Mucosa of descending colon (tissue), 3 donors: Measurements from ENCODE around the gene PROX1. TPM values are rescaled to one million over a fixed set of nuclear protein-coding genes. Genes with fewer than 3 reads are reported as not detected.

Experiments used
- ATAC-seq: fragments of 200-7000 bp; cut with Tn5 transposase; one replicate; pipeline ENCODE4 v1.9.1; 2020; ENCODE audit warnings: mild to moderate bottlenecking, moderate library complexity
- DNase-seq, 3 donors: peaks; one replicate each; pipeline ENCODE4 v3.0.0-alpha.2; 2020
- H3K36me3 ChIP-seq: fragments of 200-600 bp; one replicate; pipeline ENCODE4 v1.8.0; 2021; ENCODE audit warnings: low read depth, mild to moderate bottlenecking
- H3K4me1 ChIP-seq: fragments of 200-600 bp; one replicate; pipeline ENCODE4 v1.8.0; 2021; ENCODE audit warnings: low read depth, mild to moderate bottlenecking
- H3K4me3 ChIP-seq: fragments of 200-600 bp; one replicate; pipeline ENCODE4 v1.8.0; 2021; ENCODE audit warnings: mild to moderate bottlenecking
- H3K9me3 ChIP-seq: fragments of 200-600 bp; one replicate; pipeline ENCODE4 v1.8.0; 2021; ENCODE audit warnings: mild to moderate bottlenecking
- intact Hi-C, 2 donors: fragments of 100-400 bp; cut with DNase I in 1 of 2; cut with micrococcal nuclease in 1 of 2; formaldehyde crosslinking; loops; one replicate each; pipeline versions ENCODE4 v1.11.0 to v1.11.1; 2022; cut with DNase I, micrococcal nuclease
- total RNA-seq, 3 donors: library from RNA; stranded (reverse); fragmentation: NEBNext Ultra II Directional in 2 of 3; extraction: Animal tissue kit (Norgen Biotek cat#: 25700) in 2 of 3; gene quantifications; one replicate each; pipeline versions ENCODE4 v1.2.1 to v1.2.4, GENCODE V29; 2021 to 2023
- TF ChIP-seq, protein P1 (sequence below): fragments of 200-600 bp; IDR thresholded peaks from one replicate; pipeline ENCODE4 v1.8.0; 2022; ENCODE audit warnings: antibody characterized with exemption, mild to moderate bottlenecking
- donor health status: DM: no; HTN: no; CAD: no; lungs with moderate emphysema.
- donor health status: DM: no; HTN: no; CAD: no.
- donor health status: DM: no; HTN: yes; CAD: no.

PROX1 gene
- total RNA-seq, 3 donors from 2014 or later, result 17.6 to 31.5 (median 19.2) TPM

DNA sequence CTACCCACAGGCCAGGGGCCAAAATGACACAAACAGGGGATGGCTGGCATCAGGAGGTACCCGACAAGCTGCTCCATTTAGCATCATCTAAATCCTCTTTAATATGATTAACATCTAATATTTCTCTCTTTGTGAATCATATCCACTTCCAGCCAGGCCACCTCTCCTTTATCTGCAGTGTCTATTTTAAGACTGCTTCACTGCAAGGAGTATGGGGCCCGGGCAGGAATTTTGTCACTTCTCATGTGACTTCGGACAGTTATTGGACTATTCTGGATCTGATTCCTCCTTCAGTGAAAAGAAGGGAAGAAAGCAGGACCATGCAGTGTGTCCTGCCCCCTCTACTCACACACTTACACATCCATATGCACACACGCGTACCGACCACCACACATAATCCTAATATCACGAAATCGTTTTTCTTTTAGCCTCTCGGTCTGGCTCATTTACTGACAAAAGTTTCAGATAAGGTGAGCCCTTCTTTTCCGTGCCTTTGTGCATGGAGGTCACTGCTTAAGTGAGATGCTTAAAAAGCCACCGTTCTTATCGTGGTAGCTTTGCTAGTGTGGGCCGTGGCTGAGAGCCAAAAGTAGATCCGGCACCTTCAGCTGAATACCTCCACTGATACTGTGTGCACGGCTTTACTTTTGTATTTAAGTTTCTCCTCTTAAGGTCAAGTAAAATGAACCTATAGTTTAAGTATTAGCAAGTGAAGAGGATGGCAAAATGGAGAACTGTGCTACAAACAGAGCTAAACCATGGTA, 26.0 kb downstream of the PROX1 start:
- TF ChIP-seq, protein P1, sequence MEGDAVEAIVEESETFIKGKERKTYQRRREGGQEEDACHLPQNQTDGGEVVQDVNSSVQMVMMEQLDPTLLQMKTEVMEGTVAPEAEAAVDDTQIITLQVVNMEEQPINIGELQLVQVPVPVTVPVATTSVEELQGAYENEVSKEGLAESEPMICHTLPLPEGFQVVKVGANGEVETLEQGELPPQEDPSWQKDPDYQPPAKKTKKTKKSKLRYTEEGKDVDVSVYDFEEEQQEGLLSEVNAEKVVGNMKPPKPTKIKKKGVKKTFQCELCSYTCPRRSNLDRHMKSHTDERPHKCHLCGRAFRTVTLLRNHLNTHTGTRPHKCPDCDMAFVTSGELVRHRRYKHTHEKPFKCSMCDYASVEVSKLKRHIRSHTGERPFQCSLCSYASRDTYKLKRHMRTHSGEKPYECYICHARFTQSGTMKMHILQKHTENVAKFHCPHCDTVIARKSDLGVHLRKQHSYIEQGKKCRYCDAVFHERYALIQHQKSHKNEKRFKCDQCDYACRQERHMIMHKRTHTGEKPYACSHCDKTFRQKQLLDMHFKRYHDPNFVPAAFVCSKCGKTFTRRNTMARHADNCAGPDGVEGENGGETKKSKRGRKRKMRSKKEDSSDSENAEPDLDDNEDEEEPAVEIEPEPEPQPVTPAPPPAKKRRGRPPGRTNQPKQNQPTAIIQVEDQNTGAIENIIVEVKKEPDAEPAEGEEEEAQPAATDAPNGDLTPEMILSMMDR, result no peak
- Histone ChIP-seq H3K9me3 (no peaks in the 10 kb centered on the region), H3K4me3 (no peak overlapping the region), H3K4me1 (no peaks in the 10 kb centered on the region), H3K36me3 (no peaks in the 10 kb centered on the region)
- no peak for ATAC-seq
- intact Hi-C loops, result no loop called here
- no peak for DNase-seq

DNA sequence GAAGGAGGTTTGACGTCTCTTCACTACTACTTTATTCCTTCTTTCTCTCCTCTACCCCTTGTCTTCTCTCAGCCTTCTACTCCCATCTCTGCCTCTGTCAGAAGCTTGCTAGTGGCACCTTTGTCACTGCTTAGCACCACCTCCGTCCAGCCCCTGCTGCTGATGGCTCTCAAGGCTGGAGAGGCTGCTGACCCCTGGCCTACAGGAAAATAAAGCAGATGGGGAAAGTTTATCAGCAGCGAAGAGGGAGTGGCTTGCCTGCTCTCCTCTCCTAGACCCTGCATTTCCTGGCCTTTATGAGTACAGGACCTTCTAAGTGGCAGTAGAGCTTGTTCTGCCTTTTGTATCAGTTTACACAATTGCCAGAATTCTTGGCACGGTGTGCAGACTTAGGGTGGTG, 27.0 kb downstream of the PROX1 start:
- Histone ChIP-seq H3K36me3 (no peaks in the 10 kb centered on the region), H3K4me1 (no peaks in the 10 kb centered on the region), H3K9me3 (no peaks in the 10 kb centered on the region), H3K4me3 (no peak overlapping the region)
- DNase-seq (no peak), ATAC-seq (no peak)
- intact Hi-C loops, result no loop called here
- TF ChIP-seq, protein P1, result no peak

DNA sequence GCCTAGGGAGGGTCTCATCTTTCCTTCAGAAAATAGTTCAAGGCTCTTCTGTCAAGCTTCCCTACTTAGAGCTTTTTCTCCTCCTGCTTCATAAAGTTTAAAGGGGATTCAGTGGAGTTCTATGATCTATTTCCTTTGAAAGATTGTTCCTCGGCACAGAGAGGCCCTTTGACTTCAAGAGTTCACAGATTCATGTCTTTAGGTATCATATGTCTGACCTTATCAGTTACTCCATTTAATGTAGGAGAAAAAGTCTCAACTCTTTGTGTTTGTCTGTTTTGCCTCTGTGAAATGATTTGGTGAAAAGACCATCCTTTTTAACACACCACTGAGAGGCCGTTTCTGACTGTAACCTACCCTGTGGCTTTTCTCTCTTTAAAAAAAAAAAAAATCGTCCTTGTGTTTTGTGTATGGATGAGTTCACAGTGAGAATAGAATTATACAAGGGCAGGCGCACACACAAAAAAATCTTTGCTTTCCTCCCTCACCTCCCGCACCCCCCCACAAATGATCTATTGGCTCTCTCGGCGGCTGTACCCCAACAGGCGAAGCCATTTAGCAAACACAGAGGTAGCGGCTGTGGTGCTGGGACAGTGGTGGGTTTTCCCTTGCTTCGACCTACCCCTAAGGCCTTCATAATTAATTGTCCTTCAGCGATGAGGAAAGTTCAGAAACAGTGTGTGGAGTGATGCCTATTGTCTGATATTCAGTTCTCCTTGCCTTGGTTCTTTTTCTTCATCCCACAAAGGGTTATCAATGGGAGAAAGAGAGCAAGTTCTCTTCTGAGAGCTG, 29.6 kb downstream of the PROX1 start:
- TF ChIP-seq, protein P1, result no peak
- Histone ChIP-seq H3K4me3 (no peak overlapping the region), H3K4me1 (no peaks in the 10 kb centered on the region), H3K36me3 (no peaks in the 10 kb centered on the region), H3K9me3 (no peaks in the 10 kb centered on the region)
- DNase-seq (no peak), ATAC-seq (no peak)
- intact Hi-C loops, result no loop called here

DNA sequence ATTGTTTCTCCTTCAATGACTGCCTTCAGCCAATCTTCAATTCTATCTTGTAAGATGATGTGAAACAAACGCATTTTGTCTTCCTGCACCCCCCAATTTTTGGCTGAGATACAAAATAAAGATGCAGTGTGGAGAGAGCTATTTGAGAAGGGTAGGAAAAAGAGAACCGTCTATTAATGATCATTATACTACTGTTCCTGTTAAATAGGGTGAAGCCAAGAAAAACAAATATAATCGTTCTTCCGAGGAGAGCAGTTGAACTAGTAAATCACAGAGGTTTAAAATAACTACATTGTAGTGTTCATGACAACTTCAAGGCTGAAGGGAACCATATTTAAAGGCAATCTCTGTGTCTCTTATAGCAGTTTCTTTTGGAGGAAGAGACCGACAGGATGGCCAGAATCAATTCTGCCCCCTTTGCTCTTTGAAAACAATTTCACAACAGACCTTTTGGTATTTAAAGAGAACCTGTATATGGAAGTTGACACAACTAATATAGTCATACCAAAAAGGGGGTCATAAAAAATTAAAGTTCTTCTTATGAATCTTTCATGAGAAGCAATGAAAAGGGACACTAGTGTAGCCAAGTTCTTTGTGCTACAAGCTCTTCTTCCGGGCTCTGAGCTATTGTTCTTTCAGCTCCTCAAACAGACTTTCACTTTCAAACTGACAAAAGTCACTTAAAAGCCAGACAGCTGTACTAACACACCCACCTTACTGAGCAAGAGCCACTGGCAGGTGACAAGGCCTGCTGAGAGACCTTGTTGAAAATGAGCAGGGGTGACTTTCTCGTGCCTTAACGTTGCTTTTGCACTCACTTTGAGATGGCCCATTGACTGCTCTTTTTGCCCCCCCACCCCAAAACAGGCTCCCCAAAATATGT, 30.9 kb downstream of the PROX1 start:
- intact Hi-C loops, result no loop called here
- DNase-seq (no peak), ATAC-seq (peak; percentile 73)
- H3K9me3 ChIP-seq, result no peaks in the 10 kb centered on the region
- TF ChIP-seq, protein P1, result no peak
- H3K4me3 ChIP-seq, result no peak overlapping the region
- H3K36me3 ChIP-seq, result no peaks in the 10 kb centered on the region
- no peaks in the 10 kb centered on the region for H3K4me1 ChIP-seq

DNA sequence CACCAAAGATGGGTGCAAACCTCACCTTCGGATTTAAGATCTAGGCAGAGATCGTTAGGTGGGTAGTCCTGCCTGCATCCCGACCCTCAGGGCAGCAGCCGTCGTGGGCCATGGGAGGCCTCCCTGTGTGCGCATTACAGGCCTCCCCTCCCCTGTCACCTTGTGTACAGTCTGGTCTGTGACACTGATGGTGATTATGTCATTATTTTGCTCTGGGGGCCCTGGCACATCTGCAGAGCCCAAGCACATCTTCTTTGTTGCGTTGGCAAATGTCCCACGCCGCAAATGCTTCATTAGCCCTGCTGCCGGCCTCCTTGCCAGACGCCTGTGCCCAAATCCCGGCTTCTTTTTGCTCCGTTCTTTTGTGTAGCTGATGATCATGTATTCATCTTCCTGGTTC, 31.7 kb downstream of the PROX1 start:
- Histone ChIP-seq H3K36me3 (no peaks in the 10 kb centered on the region), H3K9me3 (no peaks in the 10 kb centered on the region), H3K4me1 (no peaks in the 10 kb centered on the region), H3K4me3 (no peak overlapping the region)
- TF ChIP-seq, protein P1, result no peak
- intact Hi-C loops, result no loop called here
- ATAC-seq, result no peak
- DNase-seq, result no peak
